NT2/D1 (cell line): Measurements from ENCODE around the gene FBXW7.

Source experiments
- SUZ12 ChIP-seq: IDR thresholded peaks from 2 replicates; pipeline ENCODE4 v1.6.1; 2011; ENCODE audit not compliant: insufficient read length, insufficient read depth; ENCODE audit errors: extremely low read depth
- YY1 ChIP-seq: IDR thresholded peaks from 2 replicates; pipeline ENCODE4 v1.6.1; 2011; ENCODE audit not compliant: insufficient read length, insufficient read depth
- ZNF274 ChIP-seq: IDR thresholded peaks from 2 replicates; pipeline ENCODE4 v1.6.1; 2011; ENCODE audit warnings: mild to moderate bottlenecking, low read depth, low read length

DNA sequence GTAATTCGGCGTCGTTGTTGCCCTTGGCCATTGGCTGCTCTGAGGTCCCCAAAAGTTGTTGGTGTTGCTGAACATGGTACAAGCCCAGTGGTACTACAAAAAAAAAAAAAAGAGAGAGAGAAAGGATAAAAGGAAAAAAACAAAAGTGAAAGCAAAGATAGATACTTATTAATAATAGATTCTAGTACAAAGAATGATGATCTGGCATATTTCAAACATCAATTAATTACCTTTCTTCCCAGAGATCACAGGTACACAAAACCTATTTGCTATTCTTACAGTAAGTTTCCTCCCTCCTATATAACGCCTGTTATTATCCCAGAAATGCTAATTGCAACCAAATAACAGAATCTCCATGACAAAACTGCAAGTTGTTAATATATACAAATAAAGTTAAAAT lies 188.9 kb downstream of the FBXW7 start:
- TF ChIP-seq ZNF274 (no peak), YY1 (no peak), SUZ12 (no peak)
